IMR-90 (cell line): Measurements from ENCODE around the gene ZC3H7B. TPM values are rescaled to one million over a fixed set of nuclear protein-coding genes. Genes with fewer than 3 reads are reported as not detected.

Source experiments
- ATAC-seq: fragments of 200-7000 bp; cut with Tn5 transposase; 2 replicates; pipeline ENCODE4 v1.9.1; 2020; ENCODE audit warnings: low read depth, mild to moderate bottlenecking, moderate library complexity
- BruUV-seq: library from RNA; stranded (reverse); fragments of 400-500 nt; replicated peaks from 2 replicates; lab custom pipeline; 2021; lab: Mats Ljungman, UMichigan
- CTCF ChIA-PET: fragments of 300-600 bp; formaldehyde crosslinking; extraction: SDS; loops from one replicate; lab custom pipeline; 2021; ENCODE audit warnings: antibody characterized with exemption; lab: Yijun Ruan, JAX
- POLR2A ChIA-PET: fragments of 300-600 bp; sonication (Branson Sonifier 250); formaldehyde crosslinking; loops from one replicate; lab custom pipeline; 2022; ENCODE audit warnings: antibody characterized with exemption; ENCODE audit not compliant: unreplicated experiment; lab: Charles Lee
- DNase-seq: peaks from one replicate; pipeline ENCODE4 v3.0.0; 2013
- H2AFZ ChIP-seq: replicated peaks from 2 replicates; pipeline ENCODE3; 2013; ENCODE audit warnings: low read length, mild to moderate bottlenecking; ENCODE audit not compliant: poor library complexity
- H2AK5ac ChIP-seq: 2 replicates; pipeline ENCODE4 v1.6.1; 2013; ENCODE audit warnings: low read depth, low read length, inconsistent platforms
- H2AK9ac ChIP-seq: replicated peaks from 2 replicates; pipeline ENCODE3; 2013; ENCODE audit warnings: mild to moderate bottlenecking, low read depth, low read length, moderate library complexity; ENCODE audit not compliant: poor library complexity
- H2BK120ac ChIP-seq: 2 replicates; pipeline ENCODE4 v1.6.1; 2013; ENCODE audit warnings: low read depth, low read length, inconsistent platforms
- H2BK15ac ChIP-seq: 3 replicates; pipeline ENCODE4 v1.6.1; 2013; ENCODE audit warnings: low read depth, low read length, inconsistent platforms
- H2BK20ac ChIP-seq: 2 replicates; pipeline ENCODE4 v1.6.1; 2013; ENCODE audit warnings: low read depth, mild to moderate bottlenecking, inconsistent platforms, low read length, moderate library complexity
- H2BK5ac ChIP-seq: 2 replicates; pipeline ENCODE4 v1.6.1; 2013; ENCODE audit warnings: mild to moderate bottlenecking, low read depth, low read length, inconsistent platforms; ENCODE audit not compliant: poor library complexity, severe bottlenecking
- H3K14ac ChIP-seq: replicated peaks from 2 replicates; pipeline ENCODE4 v1.6.1; 2013; ENCODE audit warnings: low read depth, low read length, inconsistent platforms
- H3K18ac ChIP-seq: 2 replicates; pipeline ENCODE4 v1.6.1; 2013; ENCODE audit warnings: low read depth, low read length, control low read depth
- H3K23ac ChIP-seq: 2 replicates; pipeline ENCODE4 v1.6.1; 2013; ENCODE audit warnings: low read depth, low read length, inconsistent platforms
- H3K27ac ChIP-seq: 2 replicates; pipeline ENCODE4 v1.5.1; 2013; ENCODE audit warnings: mild to moderate bottlenecking, control low read depth, low read length; ENCODE audit not compliant: insufficient read depth
- H3K27me3 ChIP-seq: 2 replicates; pipeline ENCODE4 v1.6.1; 2013; ENCODE audit warnings: low read length; ENCODE audit not compliant: control insufficient read depth, insufficient read depth
- H3K36me3 ChIP-seq: 2 replicates; pipeline ENCODE4 v1.6.1; 2013; ENCODE audit warnings: low read length, mixed read lengths; ENCODE audit not compliant: control insufficient read depth, insufficient read depth
- H3K4ac ChIP-seq: 2 replicates; pipeline ENCODE4 v1.6.1; 2013; ENCODE audit warnings: low read depth, low read length, inconsistent platforms
- H3K4me1 ChIP-seq: 2 replicates; pipeline ENCODE4 v1.6.1; 2013; ENCODE audit warnings: low read length, mixed read lengths; ENCODE audit not compliant: control insufficient read depth, insufficient read depth
- H3K4me2 ChIP-seq: 2 replicates; pipeline ENCODE4 v1.6.1; 2013; ENCODE audit warnings: low read depth, mild to moderate bottlenecking, control low read depth, low read length, moderate library complexity
- H3K4me3 ChIP-seq: 2 replicates; pipeline ENCODE4 v1.5.1; 2013; ENCODE audit warnings: low read depth, mild to moderate bottlenecking, control low read depth, low read length, moderate library complexity; ENCODE audit not compliant: insufficient read depth
- H3K56ac ChIP-seq: 2 replicates; pipeline ENCODE4 v1.6.1; 2013; ENCODE audit warnings: low read length, inconsistent platforms; ENCODE audit not compliant: insufficient read depth; ENCODE audit errors: extremely low read depth
- H3K79me1 ChIP-seq, 2 experiments: 2 replicates each; pipeline ENCODE4 v1.6.1; 2013; ENCODE audit warnings: low read length in 2 of 2, inconsistent platforms in 1 of 2, low read depth in 1 of 2
- H3K9ac ChIP-seq: 2 replicates; pipeline ENCODE4 v1.6.1; 2013; ENCODE audit warnings: low read depth, low read length, control low read depth
- H3K9me1 ChIP-seq: 2 replicates; pipeline ENCODE4 v1.6.1; 2013; ENCODE audit warnings: low read length, inconsistent platforms; ENCODE audit not compliant: insufficient read depth
- H3K9me3 ChIP-seq: 2 replicates; pipeline ENCODE4 v1.6.1; 2013; ENCODE audit warnings: low read length; ENCODE audit not compliant: control insufficient read depth, insufficient read depth
- H4K20me1 ChIP-seq: 2 replicates; pipeline ENCODE4 v1.6.1; 2013; ENCODE audit warnings: low read length, inconsistent platforms; ENCODE audit not compliant: insufficient read depth
- H4K5ac ChIP-seq: 2 replicates; pipeline ENCODE4 v1.6.1; 2013; ENCODE audit warnings: mild to moderate bottlenecking, low read depth, low read length, control low read depth
- H4K8ac ChIP-seq, 2 experiments: 2 replicates each; pipeline ENCODE4 v1.6.1; 2013; ENCODE audit warnings: low read depth in 2 of 2, low read length in 2 of 2, control low read depth in 1 of 2, inconsistent platforms in 1 of 2
- H4K91ac ChIP-seq: 2 replicates; pipeline ENCODE4 v1.6.1; 2013; ENCODE audit warnings: low read depth, low read length, inconsistent platforms; ENCODE audit not compliant: insufficient read depth
- BHLHE40 ChIP-seq: fragments of 150-350 bp; IDR thresholded peaks from 2 replicates; pipeline ENCODE4 v1.6.1; 2016; ENCODE audit warnings: mild to moderate bottlenecking, low read depth, low read length
- CEBPB ChIP-seq: IDR thresholded peaks from 2 replicates; pipeline ENCODE4 v1.6.1; 2012; ENCODE audit warnings: low read depth, low read length, improper control_type of control experiment
- FOS ChIP-seq: fragments of 150-350 bp; IDR thresholded peaks from 2 replicates; pipeline ENCODE4 v1.6.1; 2016; ENCODE audit warnings: low read depth, low read length
- NFE2L2 ChIP-seq: fragments of 150-350 bp; IDR thresholded peaks from 2 replicates; pipeline ENCODE4 v1.6.1; 2016; ENCODE audit warnings: low read depth, mild to moderate bottlenecking, low read length
- RAD21 ChIP-seq: IDR thresholded peaks from 2 replicates; pipeline ENCODE4 v1.6.1; 2012; ENCODE audit warnings: low read length, improper control_type of control experiment
- RFX5 ChIP-seq: IDR thresholded peaks from 2 replicates; pipeline ENCODE4 v1.8.0; 2012; ENCODE audit warnings: low read depth, mild to moderate bottlenecking, low read length, moderate library complexity
- SMC3 ChIP-seq: fragments of 150-350 bp; IDR thresholded peaks from 2 replicates; pipeline ENCODE4 v1.6.1; 2016; ENCODE audit warnings: low read depth, mild to moderate bottlenecking, antibody characterized with exemption, low read length, moderate library complexity
- WGBS, 2 experiments: methylation state at CpG; one replicate each; pipeline versions ENCODE4 v1.1.5 to v1.1.7; 2013; ENCODE audit warnings: missing lambda C conversion rate in 2 of 2; ENCODE audit not compliant: insufficient read length in 1 of 2; ENCODE audit errors: extremely low coverage in 2 of 2; 5-methylcytosine and 5-hydroxymethylcytosine counted together
- dilution Hi-C: fragments of 300-500 bp; cut with HindIII; formaldehyde crosslinking; loops from one replicate; pipeline ENCODE4 v1.14.3; 2018; ENCODE audit warnings: low sequenced_read_pairs; ENCODE audit not compliant: unreplicated experiment
- in situ Hi-C: fragments of 300-500 bp; cut with MboI; formaldehyde crosslinking; loops from 3 replicates; pipeline ENCODE4 v1.14.3; 2019; ENCODE audit warnings: low sequenced_read_pairs, inconsistent platforms, mixed read lengths
- intact Hi-C: fragments of 100-400 bp; cut with micrococcal nuclease; formaldehyde crosslinking; loops from 2 replicates; pipeline ENCODE4 v1.10.0; 2022
- polyA plus RNA-seq, 3 experiments: library from polyadenylated mRNA; depleted of rRNA; stranded (reverse); fragments of >200 nt; gene quantifications; 2 replicates each; pipeline ENCODE4 v1.2.3, GENCODE V29; 2012; ENCODE audit warnings: low replicate concordance in 1 of 3
- total RNA-seq: library from RNA; depleted of rRNA; stranded (reverse); fragments of >200 nt; gene quantifications from 2 replicates; pipeline ENCODE4 v1.2.3, GENCODE V29; 2012
- TF ChIP-seq, protein P1 (sequence below): fragments of 150-350 bp; IDR thresholded peaks from 2 replicates; pipeline ENCODE4 v1.6.1; 2016; ENCODE audit warnings: low read depth, mild to moderate bottlenecking, low read length, moderate library complexity, borderline replicate concordance
- TF ChIP-seq, protein P2 (sequence below): fragments of 150-350 bp; IDR thresholded peaks from 2 replicates; pipeline ENCODE4 v1.6.1; 2017; ENCODE audit warnings: mild to moderate bottlenecking, antibody characterized with exemption, low read length, low read depth
- TF ChIP-seq, protein P3 (sequence below): conservative IDR thresholded peaks from 2 replicates; pipeline ENCODE4 v1.5.1; 2012; ENCODE audit warnings: mild to moderate bottlenecking, low read depth, low read length, improper control_type of control experiment

Gene ZC3H7B
- total and polyA plus RNA-seq, 2 of the 4 experiments (the other 2 are of a cell fraction) = 37.6 to 72.3 TPM

DNA sequence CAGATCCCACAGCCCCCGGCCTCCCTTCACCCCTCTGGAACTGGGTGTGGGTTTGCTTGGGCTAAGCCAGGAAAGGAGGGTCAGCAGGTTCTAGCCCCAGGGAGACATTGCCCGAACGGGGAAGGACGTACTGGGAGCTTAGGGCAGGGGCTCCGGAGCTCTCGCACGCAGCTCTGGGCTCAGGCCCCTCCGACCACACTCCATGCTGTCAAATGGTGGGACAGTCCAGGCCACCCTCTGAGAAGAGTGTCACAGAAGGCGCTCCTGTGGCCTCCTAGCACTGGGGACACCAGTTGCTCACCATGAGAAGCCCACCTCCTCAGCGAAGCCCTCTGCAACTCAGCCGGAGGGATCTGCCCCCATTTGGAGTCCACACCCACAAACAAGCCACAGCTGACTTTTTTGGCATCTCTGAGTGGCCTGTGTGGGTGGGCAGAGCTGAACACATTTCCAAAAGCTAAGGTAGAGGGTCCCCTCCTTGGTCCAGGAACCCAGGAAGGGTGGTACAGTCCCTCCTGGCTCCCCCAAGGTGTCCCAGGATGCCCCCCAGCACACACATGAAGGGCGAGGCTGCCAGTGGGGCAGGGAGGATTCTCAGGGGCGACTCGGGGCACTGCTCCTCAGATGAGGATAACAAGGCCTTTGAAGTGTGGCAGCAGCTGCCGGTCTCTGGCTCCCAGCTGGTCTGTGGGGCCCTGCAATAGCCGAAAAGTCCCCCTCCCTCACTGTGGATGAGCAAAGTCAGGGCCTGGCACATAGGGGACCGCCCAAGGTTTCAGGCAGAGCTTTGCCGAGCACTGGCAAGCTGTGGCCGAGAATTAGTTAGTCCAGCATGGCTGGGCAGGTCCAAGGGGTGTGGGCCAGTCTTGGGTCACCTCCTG lies 67.5 kb downstream of the ZC3H7B start (continued):
- TF ChIP-seq, protein P1, sequence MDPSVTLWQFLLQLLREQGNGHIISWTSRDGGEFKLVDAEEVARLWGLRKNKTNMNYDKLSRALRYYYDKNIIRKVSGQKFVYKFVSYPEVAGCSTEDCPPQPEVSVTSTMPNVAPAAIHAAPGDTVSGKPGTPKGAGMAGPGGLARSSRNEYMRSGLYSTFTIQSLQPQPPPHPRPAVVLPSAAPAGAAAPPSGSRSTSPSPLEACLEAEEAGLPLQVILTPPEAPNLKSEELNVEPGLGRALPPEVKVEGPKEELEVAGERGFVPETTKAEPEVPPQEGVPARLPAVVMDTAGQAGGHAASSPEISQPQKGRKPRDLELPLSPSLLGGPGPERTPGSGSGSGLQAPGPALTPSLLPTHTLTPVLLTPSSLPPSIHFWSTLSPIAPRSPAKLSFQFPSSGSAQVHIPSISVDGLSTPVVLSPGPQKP = no peak

DNA sequence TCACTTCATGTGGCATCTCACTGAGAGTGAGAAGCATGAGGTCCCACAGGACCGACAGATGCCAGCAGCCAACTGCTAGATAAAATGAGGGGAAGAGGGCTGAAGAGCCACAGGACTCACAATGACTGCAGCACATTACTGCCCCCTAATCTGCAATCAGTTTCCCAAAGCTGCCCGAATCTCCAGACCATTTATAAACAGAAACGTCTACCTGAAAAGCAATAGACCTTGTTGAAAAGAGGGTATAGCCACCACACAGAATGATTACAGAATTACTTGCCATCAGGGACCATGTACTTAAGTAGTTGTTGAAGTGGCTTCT lies 68.1 kb downstream of the ZC3H7B start:
- H3K9me3 ChIP-seq = no peaks in the 10 kb centered on the region
- H4K5ac ChIP-seq = no peak overlapping the region
- H3K27ac ChIP-seq = no peak overlapping the region
- no peak overlapping the region; the same call in 2 of the 3 replicates for H2BK15ac ChIP-seq
- H3K79me1 ChIP-seq = peaks cover 0 to 7% of the 10 kb centered on the region in 2 experiments; a peak in 1 of 4 replicates
- no peak for DNase-seq
- H2BK5ac ChIP-seq = no peak overlapping the region
- H3K23ac ChIP-seq = peak overlapping the region; percentile 59; the same call in 1 of the 2 replicates
- peaks cover 3% of the 10 kb centered on the region; the same call in 1 of the 2 replicates for H3K27me3 ChIP-seq
- H4K91ac ChIP-seq = no peak overlapping the region
- no peaks in the 10 kb centered on the region for H3K36me3 ChIP-seq
- H3K4me1 ChIP-seq = peaks cover 11% of the 10 kb centered on the region
- peaks cover 10% of the 10 kb centered on the region; the same call in 1 of the 2 replicates for H4K20me1 ChIP-seq
- H2AK5ac ChIP-seq = no peak overlapping the region
- POLR2A ChIA-PET = no interaction called here
- H3K4ac ChIP-seq = no peak overlapping the region
- H3K9ac ChIP-seq = no peak overlapping the region
- no peak overlapping the region for H2AFZ ChIP-seq
- dilution Hi-C loops = no loop called here
- no peak overlapping the region for H3K18ac ChIP-seq
- CTCF ChIA-PET = no interaction called here
- no peak overlapping the region for H4K8ac ChIP-seq
- H2AK9ac ChIP-seq = peak overlapping the region; percentile 23
- no peak overlapping the region for H3K4me3 ChIP-seq
- ATAC-seq = no peak
- H2BK120ac ChIP-seq = no peak overlapping the region
- H3K4me2 ChIP-seq = no peak overlapping the region
- H3K56ac ChIP-seq = no peak overlapping the region
- no peak overlapping the region for H2BK20ac ChIP-seq
- intact Hi-C loops = no loop called here
- WGBS, 2 experiments = no CpG with 5 or more reads among the region's 3 CpGs
- H3K14ac ChIP-seq = no peak overlapping the region
- no TSS peak for BruUV-seq
- in situ Hi-C loops = no loop called here
- H3K9me1 ChIP-seq = peaks cover 4% of the 10 kb centered on the region
- TF ChIP-seq, protein P2, sequence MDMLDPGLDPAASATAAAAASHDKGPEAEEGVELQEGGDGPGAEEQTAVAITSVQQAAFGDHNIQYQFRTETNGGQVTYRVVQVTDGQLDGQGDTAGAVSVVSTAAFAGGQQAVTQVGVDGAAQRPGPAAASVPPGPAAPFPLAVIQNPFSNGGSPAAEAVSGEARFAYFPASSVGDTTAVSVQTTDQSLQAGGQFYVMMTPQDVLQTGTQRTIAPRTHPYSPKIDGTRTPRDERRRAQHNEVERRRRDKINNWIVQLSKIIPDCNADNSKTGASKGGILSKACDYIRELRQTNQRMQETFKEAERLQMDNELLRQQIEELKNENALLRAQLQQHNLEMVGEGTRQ = no peak
- TF ChIP-seq RAD21 (no peak), NFE2L2 (no peak), SMC3 (no peak), BHLHE40 (no peak), RFX5 (no peak), CEBPB (no peak), FOS (no peak)
- TF ChIP-seq, protein P1 = no peak
- TF ChIP-seq, protein P3, sequence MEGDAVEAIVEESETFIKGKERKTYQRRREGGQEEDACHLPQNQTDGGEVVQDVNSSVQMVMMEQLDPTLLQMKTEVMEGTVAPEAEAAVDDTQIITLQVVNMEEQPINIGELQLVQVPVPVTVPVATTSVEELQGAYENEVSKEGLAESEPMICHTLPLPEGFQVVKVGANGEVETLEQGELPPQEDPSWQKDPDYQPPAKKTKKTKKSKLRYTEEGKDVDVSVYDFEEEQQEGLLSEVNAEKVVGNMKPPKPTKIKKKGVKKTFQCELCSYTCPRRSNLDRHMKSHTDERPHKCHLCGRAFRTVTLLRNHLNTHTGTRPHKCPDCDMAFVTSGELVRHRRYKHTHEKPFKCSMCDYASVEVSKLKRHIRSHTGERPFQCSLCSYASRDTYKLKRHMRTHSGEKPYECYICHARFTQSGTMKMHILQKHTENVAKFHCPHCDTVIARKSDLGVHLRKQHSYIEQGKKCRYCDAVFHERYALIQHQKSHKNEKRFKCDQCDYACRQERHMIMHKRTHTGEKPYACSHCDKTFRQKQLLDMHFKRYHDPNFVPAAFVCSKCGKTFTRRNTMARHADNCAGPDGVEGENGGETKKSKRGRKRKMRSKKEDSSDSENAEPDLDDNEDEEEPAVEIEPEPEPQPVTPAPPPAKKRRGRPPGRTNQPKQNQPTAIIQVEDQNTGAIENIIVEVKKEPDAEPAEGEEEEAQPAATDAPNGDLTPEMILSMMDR = no peak
